CD4-positive, alpha-beta T cell (primary cell): ENCODE data around the gene MEDAG. TPM values are rescaled to one million over a fixed set of nuclear protein-coding genes. Genes with fewer than 3 reads are reported as not detected.

Experiments
- ATAC-seq: fragments of 200-7000 bp; cut with Tn5 transposase; one replicate; pipeline ENCODE4 v1.10.0; 2022; ENCODE audit warnings: mild to moderate bottlenecking; ENCODE audit not compliant: poor library complexity
- CTCF ChIA-PET: fragments of 350-600 bp; sonication (Branson Sonifier 250); formaldehyde crosslinking; loops from one replicate; lab custom pipeline; 2021; ENCODE audit warnings: antibody characterized with exemption, inconsistent platforms; lab: Charles Lee
- POLR2A ChIA-PET: fragments of 350-600 bp; sonication (Branson Sonifier 250); formaldehyde crosslinking; loops from one replicate; lab custom pipeline; 2021; ENCODE audit warnings: antibody characterized with exemption, inconsistent platforms; lab: Charles Lee
- DNase-seq, 14 experiments: peaks; one replicate each; pipeline ENCODE4 v3.0.0-alpha.2; 2013 to 2020; ENCODE audit warnings: mixed read lengths in 2 of 14
- H3K27ac ChIP-seq, 2 donors: one replicate each; pipeline versions ENCODE4 v1.5.1 to v1.7.0; 2013; ENCODE audit warnings: low read length in 2 of 2, low read depth in 1 of 2, mild to moderate bottlenecking in 1 of 2
- H3K27me3 ChIP-seq, 2 experiments: 1 replicate in 1 of 2; 2 replicates in 1 of 2; pipeline versions ENCODE4 v1.6.1 to v1.7.0; 2013; ENCODE audit warnings: low read length in 2 of 2, control low read depth in 1 of 2, mild to moderate bottlenecking in 1 of 2, moderate library complexity in 1 of 2; ENCODE audit not compliant: insufficient read depth in 2 of 2, control insufficient read depth in 1 of 2
- H3K36me3 ChIP-seq: one replicate; pipeline ENCODE4 v1.6.1; 2013; ENCODE audit warnings: low read length, control low read depth; ENCODE audit not compliant: insufficient read depth
- H3K4me1 ChIP-seq: one replicate; pipeline ENCODE4 v1.6.1; 2013; ENCODE audit warnings: low read length, control low read depth; ENCODE audit not compliant: insufficient read depth
- H3K4me3 ChIP-seq: one replicate; pipeline ENCODE4 v1.5.1; 2013; ENCODE audit warnings: mild to moderate bottlenecking, low read length, moderate library complexity
- H3K9me3 ChIP-seq, 2 experiments: 1 replicate in 1 of 2; 2 replicates in 1 of 2; pipeline versions ENCODE4 v1.6.1 to v1.7.0; 2013; ENCODE audit warnings: low read length in 2 of 2, mild to moderate bottlenecking in 2 of 2, control low read depth in 1 of 2, moderate library complexity in 1 of 2; ENCODE audit not compliant: control insufficient read depth in 1 of 2, insufficient read depth in 1 of 2
- H3K27ac Mint-ChIP-seq: one replicate; pipeline ENCODE4 v1.8.0; 2020; ENCODE audit warnings: mixed read lengths
- H3K27me3 Mint-ChIP-seq: one replicate; pipeline ENCODE4 v1.8.0; 2021; ENCODE audit warnings: mixed read lengths
- H3K36me3 Mint-ChIP-seq: one replicate; pipeline ENCODE4 v1.8.0; 2021; ENCODE audit warnings: low read depth, mixed read lengths
- H3K4me1 Mint-ChIP-seq: one replicate; pipeline ENCODE4 v1.8.0; 2021; ENCODE audit warnings: low read depth, mixed read lengths
- H3K4me3 Mint-ChIP-seq: one replicate; pipeline ENCODE4 v1.8.0; 2020; ENCODE audit warnings: mild to moderate bottlenecking, mixed read lengths
- H3K9me3 Mint-ChIP-seq: one replicate; pipeline ENCODE4 v1.8.0; 2020; ENCODE audit warnings: mixed read lengths
- intact Hi-C, 2 experiments: fragments of 100-400 bp; cut with DNase I in 1 of 2; cut with micrococcal nuclease in 1 of 2; formaldehyde crosslinking; loops; one replicate each; pipeline versions ENCODE4 v1.15.1 to v1.9.0; 2023 to 2025; cut with DNase I, micrococcal nuclease
- total RNA-seq, 174 experiments: library from RNA in 2 of 174; stranded (reverse) in 2 of 174; gene quantifications; one replicate each; pipeline ENCODE4 v1.2.3 and lab custom pipeline; 2021 to 2026
- TF ChIP-seq, protein P1 (sequence below): fragments of 200-600 bp; IDR thresholded peaks from one replicate; pipeline ENCODE4 v1.8.0; 2022; ENCODE audit warnings: antibody characterized with exemption, mild to moderate bottlenecking

The MEDAG gene
- total RNA-seq, 2 experiments from 2014 or later = not detected

- H3K36me3 ChIP-seq = no peaks in the 10 kb centered on the region
- no peak overlapping the region for H3K27ac ChIP-seq
- POLR2A ChIA-PET = no interaction called here
- TF ChIP-seq, protein P1, sequence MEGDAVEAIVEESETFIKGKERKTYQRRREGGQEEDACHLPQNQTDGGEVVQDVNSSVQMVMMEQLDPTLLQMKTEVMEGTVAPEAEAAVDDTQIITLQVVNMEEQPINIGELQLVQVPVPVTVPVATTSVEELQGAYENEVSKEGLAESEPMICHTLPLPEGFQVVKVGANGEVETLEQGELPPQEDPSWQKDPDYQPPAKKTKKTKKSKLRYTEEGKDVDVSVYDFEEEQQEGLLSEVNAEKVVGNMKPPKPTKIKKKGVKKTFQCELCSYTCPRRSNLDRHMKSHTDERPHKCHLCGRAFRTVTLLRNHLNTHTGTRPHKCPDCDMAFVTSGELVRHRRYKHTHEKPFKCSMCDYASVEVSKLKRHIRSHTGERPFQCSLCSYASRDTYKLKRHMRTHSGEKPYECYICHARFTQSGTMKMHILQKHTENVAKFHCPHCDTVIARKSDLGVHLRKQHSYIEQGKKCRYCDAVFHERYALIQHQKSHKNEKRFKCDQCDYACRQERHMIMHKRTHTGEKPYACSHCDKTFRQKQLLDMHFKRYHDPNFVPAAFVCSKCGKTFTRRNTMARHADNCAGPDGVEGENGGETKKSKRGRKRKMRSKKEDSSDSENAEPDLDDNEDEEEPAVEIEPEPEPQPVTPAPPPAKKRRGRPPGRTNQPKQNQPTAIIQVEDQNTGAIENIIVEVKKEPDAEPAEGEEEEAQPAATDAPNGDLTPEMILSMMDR = no peak
- no peak overlapping the region for H3K4me3 ChIP-seq
- Mint-ChIP-seq H3K4me3 (no peak overlapping the region), H3K27me3 (peaks cover 81% of the 10 kb centered on the region), H3K9me3 (no peaks in the 10 kb centered on the region), H3K27ac (no peak overlapping the region), H3K36me3 (no peaks in the 10 kb centered on the region), H3K4me1 (no peaks in the 10 kb centered on the region)
- CTCF ChIA-PET = no interaction called here
- DNase-seq (no peak), ATAC-seq (no peak)
- peaks cover 0 to 13% of the 10 kb centered on the region in 2 experiments for H3K27me3 ChIP-seq
- no peaks in the 10 kb centered on the region for H3K4me1 ChIP-seq
- no peaks in the 10 kb centered on the region for H3K9me3 ChIP-seq
- intact Hi-C loops = no loop called here
Measured at GRCh38 chr13:30915691-30916541, 9.8 kb downstream of the MEDAG start.

GRCh38 chr13:30916991-30917390 lies 10.9 kb downstream of the MEDAG start:
- POLR2A ChIA-PET = no interaction called here
- H3K36me3 ChIP-seq = no peaks in the 10 kb centered on the region
- CTCF ChIA-PET = no interaction called here
- H3K9me3 Mint-ChIP-seq = no peaks in the 10 kb centered on the region
- DNase-seq = no peak
- peaks cover 0 to 13% of the 10 kb centered on the region in 2 experiments for H3K27me3 ChIP-seq
- TF ChIP-seq, protein P1 = no peak
- H3K27ac Mint-ChIP-seq = no peak overlapping the region
- no peaks in the 10 kb centered on the region for H3K9me3 ChIP-seq
- H3K27me3 Mint-ChIP-seq = peaks cover 75% of the 10 kb centered on the region
- H3K4me1 Mint-ChIP-seq = no peaks in the 10 kb centered on the region
- H3K36me3 Mint-ChIP-seq = no peaks in the 10 kb centered on the region
- no peak for ATAC-seq
- H3K4me3 Mint-ChIP-seq = no peak overlapping the region
- no peak overlapping the region for H3K4me3 ChIP-seq
- intact Hi-C loops = no loop called here
- no peak overlapping the region for H3K27ac ChIP-seq
- no peaks in the 10 kb centered on the region for H3K4me1 ChIP-seq

- DNase-seq = no peak
- Mint-ChIP-seq H3K27ac (no peak overlapping the region), H3K27me3 (peaks cover 71% of the 10 kb centered on the region), H3K36me3 (no peaks in the 10 kb centered on the region), H3K4me1 (no peaks in the 10 kb centered on the region), H3K4me3 (no peak overlapping the region), H3K9me3 (no peaks in the 10 kb centered on the region)
- intact Hi-C loops = no loop called here
- Histone ChIP-seq H3K27me3 (peaks cover 0 to 20% of the 10 kb centered on the region in 2 experiments), H3K36me3 (no peaks in the 10 kb centered on the region), H3K4me1 (no peaks in the 10 kb centered on the region), H3K27ac (no peak overlapping the region), H3K9me3 (no peaks in the 10 kb centered on the region), H3K4me3 (no peak overlapping the region)
- TF ChIP-seq, protein P1 = no peak
- ChIA-PET CTCF (interaction anchor here (1.2 kb wide), 1 partner anchor 26 kb away, joined by 3 read pairs; no protein-coding TSS in a partner anchor), POLR2A (no interaction called here)
- no peak for ATAC-seq
Measured at GRCh38 chr13:30918662-30919405, 12.8 kb downstream of the MEDAG start.
